Endothelial cell of umbilical vein (primary cell): Measurements from ENCODE around the gene LDB3. TPM values are rescaled to one million over a fixed set of nuclear protein-coding genes. Genes with fewer than 3 reads are reported as not detected.

Experiments
- BruUV-seq: library from RNA; stranded (reverse); fragments of 400-500 nt; replicated peaks from 2 replicates; lab custom pipeline; 2021; lab: Mats Ljungman, UMichigan
- CTCF ChIA-PET: fragments of 300-600, 350-600 bp; sonication (Branson Sonifier 250); formaldehyde crosslinking; loops from one replicate; lab custom pipeline; 2021; ENCODE audit warnings: antibody characterized with exemption, inconsistent platforms; lab: Charles Lee
- POLR2A ChIA-PET: fragments of 300-600, 350-600 bp; sonication (Branson Sonifier 250); formaldehyde crosslinking; loops from one replicate; lab custom pipeline; 2021; ENCODE audit warnings: antibody characterized with exemption, inconsistent platforms; lab: Charles Lee
- DNase-seq: peaks from one replicate; pipeline ENCODE4 v3.0.0-alpha.2; 2011; ENCODE audit warnings: low read depth, low spot score
- FAIRE-seq: peaks from 2 replicates; lab custom pipeline; 2011; peaks lifted over from hg19 to GRCh38; lab: Jason Lieb, UNC
- H2AFZ ChIP-seq: 2 replicates; pipeline ENCODE4 v1.6.0; 2012; ENCODE audit warnings: low read depth, low read length, control low read depth, inconsistent platforms
- H3K27ac ChIP-seq: 2 replicates; pipeline ENCODE4 v1.5.1; 2011; ENCODE audit warnings: low read depth, mild to moderate bottlenecking, control low read depth, low read length, moderate library complexity; ENCODE audit not compliant: insufficient read depth
- H3K27me3 ChIP-seq, 2 experiments: 2 replicates each; pipeline versions ENCODE4 v1.6.0 to v1.6.1; 2011; ENCODE audit warnings: low read length in 2 of 2, mixed read lengths in 1 of 2; ENCODE audit not compliant: control insufficient read depth in 2 of 2, insufficient read depth in 2 of 2
- H3K36me3 ChIP-seq, 2 experiments: 2 replicates in 1 of 2; 3 replicates in 1 of 2; pipeline ENCODE4 v1.5.1; 2011; ENCODE audit warnings: low read length in 2 of 2, mild to moderate bottlenecking in 1 of 2, moderate library complexity in 1 of 2; ENCODE audit not compliant: control insufficient read depth in 2 of 2, insufficient read depth in 2 of 2; ENCODE audit errors: extremely low read depth in 1 of 2
- H3K4me1 ChIP-seq: 3 replicates; pipeline ENCODE4 v1.5.1; 2011; ENCODE audit warnings: mild to moderate bottlenecking, low read length; ENCODE audit not compliant: control insufficient read depth, insufficient read depth; ENCODE audit errors: extremely low read depth
- H3K4me2 ChIP-seq: 2 replicates; pipeline ENCODE4 v1.6.1; 2011; ENCODE audit warnings: low read length, control low read depth, mixed read lengths; ENCODE audit not compliant: insufficient read depth
- H3K4me3 ChIP-seq, 3 experiments: fragments of 200-600 bp in 1 of 3; sonication (generic), shearing (Covaris generic) in 1 of 3; replicated peaks in 1 of 3; 2 replicates each; pipeline ENCODE4 v1.5.1; 2011 to 2016; ENCODE audit warnings: control low read depth in 3 of 3, low read length in 3 of 3, mild to moderate bottlenecking in 2 of 3, inconsistent platforms in 1 of 3, low read depth in 1 of 3, moderate library complexity in 1 of 3; ENCODE audit not compliant: insufficient read depth in 1 of 3
- H3K79me2 ChIP-seq: 2 replicates; pipeline ENCODE4 v1.6.0; 2012; ENCODE audit warnings: low read length, inconsistent platforms; ENCODE audit not compliant: control insufficient read depth, insufficient read depth
- H3K9ac ChIP-seq: replicated peaks from 2 replicates; pipeline ENCODE3; 2011; ENCODE audit warnings: low read length, control low read depth; ENCODE audit not compliant: insufficient read depth; ENCODE audit errors: extremely low read depth
- H3K9me1 ChIP-seq: replicated peaks from 3 replicates; pipeline ENCODE4 v1.6.0; 2011; ENCODE audit warnings: mild to moderate bottlenecking, low read length; ENCODE audit not compliant: control insufficient read depth, insufficient read depth; ENCODE audit errors: extremely low read depth
- H3K9me3 ChIP-seq: replicated peaks from 2 replicates; pipeline ENCODE4 v1.5.1; 2012; ENCODE audit warnings: low read length, inconsistent platforms; ENCODE audit not compliant: control insufficient read depth, insufficient read depth
- H4K20me1 ChIP-seq: replicated peaks from 2 replicates; pipeline ENCODE3; 2011; ENCODE audit warnings: mild to moderate bottlenecking, low read length; ENCODE audit not compliant: control insufficient read depth, insufficient read depth; ENCODE audit errors: extremely low read depth
- EZH2 ChIP-seq: IDR thresholded peaks from 2 replicates; pipeline ENCODE4 v1.6.1; 2012; ENCODE audit warnings: borderline replicate concordance, low read depth, mild to moderate bottlenecking, moderate library complexity, low read length, inconsistent platforms; ENCODE audit not compliant: severe bottlenecking
- FOS ChIP-seq: IDR thresholded peaks from 2 replicates; pipeline ENCODE4 v1.6.1; 2011; ENCODE audit warnings: mild to moderate bottlenecking, low read length, moderate library complexity, borderline replicate concordance; ENCODE audit not compliant: insufficient read depth
- GATA2 ChIP-seq: IDR thresholded peaks from 2 replicates; pipeline ENCODE4 v1.7.0; 2011; ENCODE audit warnings: low read depth, mild to moderate bottlenecking, moderate library complexity, mixed read lengths, low read length; ENCODE audit not compliant: insufficient read length, insufficient read depth
- JUN ChIP-seq: IDR thresholded peaks from 2 replicates; pipeline ENCODE4 v1.6.1; 2011; ENCODE audit warnings: borderline replicate concordance, low read depth; ENCODE audit not compliant: insufficient read length, insufficient read depth
- MYC ChIP-seq: IDR thresholded peaks from one replicate; pipeline ENCODE4 v1.6.1; 2011; ENCODE audit warnings: mild to moderate bottlenecking, low read depth, low read length
- POLR2A ChIP-seq: IDR thresholded peaks from 2 replicates; pipeline ENCODE4 v1.6.1; 2012; ENCODE audit warnings: low read depth, mild to moderate bottlenecking, control low read depth, low read length
- POLR2AphosphoS5 ChIP-seq: IDR thresholded peaks from 2 replicates; pipeline ENCODE4 v1.6.1; 2012; ENCODE audit warnings: low read depth, mild to moderate bottlenecking, control low read depth, low read length, moderate library complexity; ENCODE audit not compliant: insufficient read depth
- dilution Hi-C: fragments of 300-500 bp; cut with MboI; formaldehyde crosslinking; loops from one replicate; pipeline ENCODE4 v1.15.0; 2019; ENCODE audit warnings: low sequenced_read_pairs; ENCODE audit not compliant: extremely low pct_ligation_motif_present
- intact Hi-C: fragments of 100-400 bp; cut with micrococcal nuclease; formaldehyde crosslinking; loops from one replicate; pipeline ENCODE4 v1.10.0; 2022
- polyA plus RNA-seq, 4 experiments: library from polyadenylated mRNA; depleted of rRNA in 3 of 4; stranded (reverse) in 3 of 4; unstranded in 1 of 4; fragments of >200 nt; gene quantifications; 2 replicates each; pipeline versions ENCODE4 v1.2.1 to v1.2.3, GENCODE V29; 2011 to 2012; ENCODE audit warnings: missing spikeins in 1 of 4
- total RNA-seq: library from RNA; stranded (reverse); gene quantifications from 2 replicates; pipeline ENCODE4 v1.2.3, GENCODE V29; 2021
- TF ChIP-seq, protein P1 (sequence below): IDR thresholded peaks from 2 replicates; pipeline ENCODE4 v1.6.1; 2011; ENCODE audit not compliant: insufficient read depth, insufficient read length
- TF ChIP-seq, protein P2 (sequence below), 2 donors: IDR thresholded peaks; 1 replicate in 1 of 2; 2 replicates in 1 of 2; pipeline ENCODE4 v1.5.1; 2011; ENCODE audit warnings: low read length in 2 of 2, mild to moderate bottlenecking in 2 of 2, moderate library complexity in 2 of 2, control low read depth in 1 of 2, inconsistent platforms in 1 of 2, low read depth in 1 of 2; ENCODE audit not compliant: insufficient read depth in 1 of 2; ENCODE audit errors: extremely low read depth in 1 of 2

Gene LDB3
- total and polyA plus RNA-seq, 2 donors (not counting 3 experiments of a cell fraction or from before 2014, with no cell fraction given): not detected

DNA sequence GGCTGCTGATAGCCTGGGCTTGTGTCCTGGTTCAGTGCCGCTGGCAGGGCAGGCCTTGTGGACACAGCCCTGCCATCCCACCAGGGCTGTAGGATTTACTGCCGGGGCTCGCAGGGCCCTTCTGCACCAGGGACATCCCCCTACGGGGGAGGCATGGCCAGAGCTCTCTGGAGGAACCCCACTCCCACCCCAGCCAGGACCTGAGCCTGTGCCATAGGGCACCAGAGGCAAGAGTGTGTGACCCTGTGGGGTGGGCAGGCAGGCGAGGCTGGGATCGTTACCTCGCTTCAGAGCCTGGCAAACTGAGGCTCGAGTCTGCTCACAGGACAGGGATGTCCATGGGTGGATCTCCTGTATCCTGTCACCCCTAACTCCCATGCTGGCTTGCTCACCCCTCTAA is 2.6 kb downstream of the LDB3 start:
- ChIA-PET POLR2A (no interaction called here), CTCF (interaction anchor here (1.1 to 1.6 kb wide), 2 partner anchors 229 to 296 kb away, joined by 3 read pairs; no protein-coding TSS in a partner anchor)
- H3K27me3 ChIP-seq: peaks cover 0 to 9% of the 10 kb centered on the region in 2 experiments
- H3K4me2 ChIP-seq: no peak overlapping the region
- FAIRE-seq (no peak), DNase-seq (no peak)
- H3K4me1 ChIP-seq: no peaks in the 10 kb centered on the region
- H3K79me2 ChIP-seq: no peaks in the 10 kb centered on the region
- no peaks in the 10 kb centered on the region for H4K20me1 ChIP-seq
- intact Hi-C loops: no loop called here
- TF ChIP-seq POLR2AphosphoS5: no peak
- TF ChIP-seq GATA2: no peak
- no peak for TF ChIP-seq EZH2
- TF ChIP-seq, protein P1, sequence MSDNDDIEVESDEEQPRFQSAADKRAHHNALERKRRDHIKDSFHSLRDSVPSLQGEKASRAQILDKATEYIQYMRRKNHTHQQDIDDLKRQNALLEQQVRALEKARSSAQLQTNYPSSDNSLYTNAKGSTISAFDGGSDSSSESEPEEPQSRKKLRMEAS: no peak
- TF ChIP-seq POLR2A: no peak
- no peak for TF ChIP-seq MYC
- TF ChIP-seq, protein P2, sequence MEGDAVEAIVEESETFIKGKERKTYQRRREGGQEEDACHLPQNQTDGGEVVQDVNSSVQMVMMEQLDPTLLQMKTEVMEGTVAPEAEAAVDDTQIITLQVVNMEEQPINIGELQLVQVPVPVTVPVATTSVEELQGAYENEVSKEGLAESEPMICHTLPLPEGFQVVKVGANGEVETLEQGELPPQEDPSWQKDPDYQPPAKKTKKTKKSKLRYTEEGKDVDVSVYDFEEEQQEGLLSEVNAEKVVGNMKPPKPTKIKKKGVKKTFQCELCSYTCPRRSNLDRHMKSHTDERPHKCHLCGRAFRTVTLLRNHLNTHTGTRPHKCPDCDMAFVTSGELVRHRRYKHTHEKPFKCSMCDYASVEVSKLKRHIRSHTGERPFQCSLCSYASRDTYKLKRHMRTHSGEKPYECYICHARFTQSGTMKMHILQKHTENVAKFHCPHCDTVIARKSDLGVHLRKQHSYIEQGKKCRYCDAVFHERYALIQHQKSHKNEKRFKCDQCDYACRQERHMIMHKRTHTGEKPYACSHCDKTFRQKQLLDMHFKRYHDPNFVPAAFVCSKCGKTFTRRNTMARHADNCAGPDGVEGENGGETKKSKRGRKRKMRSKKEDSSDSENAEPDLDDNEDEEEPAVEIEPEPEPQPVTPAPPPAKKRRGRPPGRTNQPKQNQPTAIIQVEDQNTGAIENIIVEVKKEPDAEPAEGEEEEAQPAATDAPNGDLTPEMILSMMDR (IDR thresholded peaks at IDR 0.05; ENCODE audit: extremely low read depth in 1 of 2, insufficient read depth in 1 of 2, low read depth in 1 of 2, low read length in 2 of 2): no peak
- no peak for TF ChIP-seq JUN
- TF ChIP-seq FOS: no peak
- dilution Hi-C loops: no loop called here
- H2AFZ ChIP-seq: no peak overlapping the region
- no peaks in the 10 kb centered on the region for H3K9me1 ChIP-seq
- BruUV-seq: no TSS peak
- H3K36me3 ChIP-seq: no peaks in the 10 kb centered on the region
- no peak overlapping the region for H3K27ac ChIP-seq
- H3K9ac ChIP-seq: no peak overlapping the region
- H3K4me3 ChIP-seq: no peak overlapping the region
- no peaks in the 10 kb centered on the region for H3K9me3 ChIP-seq
